ENCODE data around the gene NFAT5. TPM values are rescaled to one million over a fixed set of nuclear protein-coding genes. Genes with fewer than 3 reads are reported as not detected.

The NFAT5 gene
- total RNA-seq, 1 experiment from 2014 or later, result 38.2 TPM

DNA sequence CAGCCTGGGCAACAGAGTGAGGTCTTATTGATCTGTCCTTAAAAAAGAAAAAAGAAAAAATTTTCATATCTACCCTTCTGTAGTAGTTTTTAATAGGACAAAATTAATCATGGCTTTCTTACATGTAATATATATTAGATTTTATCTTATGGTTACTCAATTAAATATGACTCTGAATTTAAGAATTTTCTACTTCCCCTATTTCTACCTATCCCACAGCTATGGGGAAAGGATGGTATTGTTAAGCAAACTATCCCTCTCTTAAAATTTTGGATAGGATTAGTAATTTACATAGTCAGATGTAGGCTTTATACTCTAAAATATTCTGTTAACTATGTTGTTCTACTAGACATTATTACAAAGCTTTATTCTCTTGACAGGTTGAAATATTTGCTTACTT is 98.1 kb downstream of the NFAT5 start:
- TF ChIP-seq, protein P1, sequence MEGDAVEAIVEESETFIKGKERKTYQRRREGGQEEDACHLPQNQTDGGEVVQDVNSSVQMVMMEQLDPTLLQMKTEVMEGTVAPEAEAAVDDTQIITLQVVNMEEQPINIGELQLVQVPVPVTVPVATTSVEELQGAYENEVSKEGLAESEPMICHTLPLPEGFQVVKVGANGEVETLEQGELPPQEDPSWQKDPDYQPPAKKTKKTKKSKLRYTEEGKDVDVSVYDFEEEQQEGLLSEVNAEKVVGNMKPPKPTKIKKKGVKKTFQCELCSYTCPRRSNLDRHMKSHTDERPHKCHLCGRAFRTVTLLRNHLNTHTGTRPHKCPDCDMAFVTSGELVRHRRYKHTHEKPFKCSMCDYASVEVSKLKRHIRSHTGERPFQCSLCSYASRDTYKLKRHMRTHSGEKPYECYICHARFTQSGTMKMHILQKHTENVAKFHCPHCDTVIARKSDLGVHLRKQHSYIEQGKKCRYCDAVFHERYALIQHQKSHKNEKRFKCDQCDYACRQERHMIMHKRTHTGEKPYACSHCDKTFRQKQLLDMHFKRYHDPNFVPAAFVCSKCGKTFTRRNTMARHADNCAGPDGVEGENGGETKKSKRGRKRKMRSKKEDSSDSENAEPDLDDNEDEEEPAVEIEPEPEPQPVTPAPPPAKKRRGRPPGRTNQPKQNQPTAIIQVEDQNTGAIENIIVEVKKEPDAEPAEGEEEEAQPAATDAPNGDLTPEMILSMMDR (conservative IDR thresholded peaks at IDR 0.05), result no peak
- TF ChIP-seq EZH2 (IDR thresholded peaks at IDR 0.05; ENCODE audit: low read depth), result no peak
- ChIA-PET CTCF (no interaction called here), POLR2A (ENCODE audit: unreplicated experiment) (no interaction called here)
- Histone ChIP-seq H2AFZ (no peak overlapping the region), H3K9me2 (ENCODE audit: insufficient read depth) (no peaks in the 10 kb centered on the region), H3K79me2 (ENCODE audit: low read depth) (peaks cover 5% of the 10 kb centered on the region; the same call in 1 of the 2 replicates), H3K4me1 (replicated peaks; ENCODE audit: insufficient read depth) (no peaks in the 10 kb centered on the region), H4K20me1 (ENCODE audit: insufficient read depth) (peaks cover 4% of the 10 kb centered on the region), H3K4me3 (no peak overlapping the region), H3K9me3 (ENCODE audit: insufficient read depth, low read depth) (no peaks in the 10 kb centered on the region), H3K27me3 (ENCODE audit: insufficient read depth, low read depth) (no peaks in the 10 kb centered on the region), H3K4me2 (no peak overlapping the region), H3K36me3 (ENCODE audit: low read depth) (peaks cover 20% of the 10 kb centered on the region), H3K27ac (no peak overlapping the region), H3F3A (ENCODE audit: insufficient read depth, low read depth) (peaks cover 27% of the 10 kb centered on the region)
- no peak for DNase-seq
- intact Hi-C loops (cut with micrococcal nuclease; ENCODE audit: unreplicated experiment), result no loop called here
- no TSS peak for BruUV-seq (replicated peaks)

DNA sequence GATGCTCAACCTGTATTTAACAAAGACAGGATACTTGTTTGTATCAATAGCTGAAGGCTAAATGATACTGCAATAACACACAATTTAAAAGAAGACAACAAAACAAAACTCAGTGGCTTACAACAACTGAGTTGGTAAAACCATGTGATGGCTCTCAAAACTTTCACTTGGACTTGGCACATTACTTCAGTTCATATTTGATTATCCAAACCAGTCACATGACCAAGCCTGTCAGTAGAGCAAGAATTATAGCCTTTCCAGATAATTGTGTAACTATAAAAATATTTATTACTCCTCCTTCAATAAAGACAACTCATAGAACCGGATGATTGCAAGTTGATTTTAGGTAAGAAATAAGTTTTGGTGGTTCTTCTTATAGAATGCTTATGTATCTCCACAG is 103.8 kb downstream of the NFAT5 start:
- Histone ChIP-seq H3K9me2 (ENCODE audit: insufficient read depth) (no peaks in the 10 kb centered on the region), H4K20me1 (ENCODE audit: insufficient read depth) (peaks cover 9% of the 10 kb centered on the region), H3K27me3 (ENCODE audit: insufficient read depth, low read depth) (no peaks in the 10 kb centered on the region), H3K4me2 (no peak overlapping the region), H3K9me3 (ENCODE audit: insufficient read depth, low read depth) (no peaks in the 10 kb centered on the region), H3K4me1 (replicated peaks; ENCODE audit: insufficient read depth) (no peaks in the 10 kb centered on the region), H2AFZ (no peak overlapping the region), H3K79me2 (ENCODE audit: low read depth) (peaks cover 4% of the 10 kb centered on the region; the same call in 1 of the 2 replicates), H3K36me3 (ENCODE audit: low read depth) (peaks cover 37% of the 10 kb centered on the region), H3K27ac (no peak overlapping the region), H3K4me3 (no peak overlapping the region), H3F3A (ENCODE audit: insufficient read depth, low read depth) (peaks cover 25% of the 10 kb centered on the region)
- DNase-seq, result no peak
- intact Hi-C loops (cut with micrococcal nuclease; ENCODE audit: unreplicated experiment), result no loop called here
- BruUV-seq (replicated peaks), result no TSS peak
- TF ChIP-seq, protein P1 (conservative IDR thresholded peaks at IDR 0.05), result no peak
- ChIA-PET POLR2A (ENCODE audit: unreplicated experiment) (no interaction called here), CTCF (no interaction called here)

DNA sequence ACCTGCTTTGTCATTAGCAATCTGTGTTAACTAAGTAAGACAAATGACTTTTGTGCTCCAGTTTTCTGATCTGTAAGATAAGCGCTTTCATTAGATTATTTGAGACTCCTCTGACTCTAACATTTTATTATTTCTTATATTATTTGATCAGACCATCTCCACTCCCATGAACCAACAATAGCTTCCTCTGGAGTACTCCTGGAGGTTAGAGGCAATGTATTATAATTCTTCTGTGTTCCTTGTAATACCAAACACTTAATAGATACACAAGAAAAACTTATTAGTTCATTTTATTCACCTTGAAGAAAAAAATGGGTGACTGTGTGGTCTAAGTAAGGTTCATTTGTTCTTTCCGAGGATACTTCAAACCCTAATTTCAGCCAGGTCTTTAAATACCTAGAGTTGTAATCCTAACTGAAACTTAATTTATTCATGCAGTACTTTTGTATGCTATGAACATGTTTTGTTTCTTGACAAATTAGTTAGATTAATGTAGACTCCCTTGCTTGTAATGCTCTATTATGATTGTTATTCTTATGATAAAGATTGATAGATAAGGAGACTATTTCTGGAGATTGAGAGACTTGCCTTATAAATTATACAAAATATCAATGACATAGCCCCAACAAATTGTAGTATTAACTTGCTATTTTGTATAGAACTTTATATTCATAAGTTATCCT is 106.7 kb downstream of the NFAT5 start:
- ChIA-PET CTCF (no interaction called here), POLR2A (ENCODE audit: unreplicated experiment) (interaction anchor here (0.6 kb wide), 1 partner anchor 522 kb away, joined by 3 read pairs; no protein-coding TSS in a partner anchor)
- H3F3A ChIP-seq (ENCODE audit: insufficient read depth, low read depth), result peaks cover 30% of the 10 kb centered on the region
- intact Hi-C loops (cut with micrococcal nuclease; ENCODE audit: unreplicated experiment), result no loop called here
- no peak overlapping the region for H3K4me3 ChIP-seq
- peaks cover 16% of the 10 kb centered on the region for H4K20me1 ChIP-seq (ENCODE audit: insufficient read depth)
- H3K79me2 ChIP-seq (ENCODE audit: low read depth), result peaks cover 4% of the 10 kb centered on the region; the same call in 1 of the 2 replicates
- no peaks in the 10 kb centered on the region for H3K27me3 ChIP-seq (ENCODE audit: insufficient read depth, low read depth)
- no peaks in the 10 kb centered on the region for H3K9me2 ChIP-seq (ENCODE audit: insufficient read depth)
- no peak for TF ChIP-seq EZH2 (IDR thresholded peaks at IDR 0.05; ENCODE audit: low read depth)
- TF ChIP-seq, protein P1 (conservative IDR thresholded peaks at IDR 0.05), result no peak
- no peak overlapping the region for H3K27ac ChIP-seq
- H3K36me3 ChIP-seq (ENCODE audit: low read depth), result peaks cover 55% of the 10 kb centered on the region
- H3K9me3 ChIP-seq (ENCODE audit: insufficient read depth, low read depth), result no peaks in the 10 kb centered on the region
- H3K4me2 ChIP-seq, result no peak overlapping the region
- no peak for DNase-seq
- no TSS peak for BruUV-seq (replicated peaks)
- H3K4me1 ChIP-seq (replicated peaks; ENCODE audit: insufficient read depth), result no peaks in the 10 kb centered on the region
- H2AFZ ChIP-seq, result no peak overlapping the region

Data from PC-9 (cell line).